ENCODE data around the gene SH3YL1. TPM values are rescaled to one million over a fixed set of nuclear protein-coding genes. Genes with fewer than 3 reads are reported as not detected.

The SH3YL1 gene
- polyA plus RNA-seq, 4 donors = 75.5 to 133 (median 107) TPM

DNA sequence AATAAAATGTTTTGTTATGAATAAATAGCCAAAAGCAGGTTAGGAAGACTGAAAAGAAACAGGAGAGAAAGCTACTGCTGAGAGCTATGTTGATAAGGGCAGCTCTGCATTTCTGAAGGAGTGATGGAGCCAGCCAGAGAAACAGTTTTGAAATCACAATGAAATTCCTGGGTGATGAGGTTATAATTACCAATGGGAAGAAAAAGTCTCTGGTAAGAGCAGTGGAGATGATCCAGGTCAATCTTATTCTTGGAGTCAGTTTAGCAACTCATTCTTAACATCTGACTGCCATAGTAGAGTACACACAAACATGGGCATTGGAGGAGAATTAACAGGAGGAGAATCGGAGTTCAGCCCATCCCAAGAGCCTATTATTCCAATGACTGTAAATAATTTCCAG, 21.7 kb upstream of the SH3YL1 start:
- FAIRE-seq (no peak), DNase-seq (no peak)
- WGBS, 3 donors = 29 to 56% (median 30%) methylated on average over 1 of the region's 1 CpG
- no peak overlapping the region for H3K4me3 ChIP-seq (ENCODE audit: low read depth in 1 of 3, low read length in 3 of 3)
- no peak overlapping the region for H3K27ac ChIP-seq (ENCODE audit: low read depth in 1 of 3, low read length in 2 of 3)
- no peaks in the 10 kb centered on the region for H3K9me3 ChIP-seq (ENCODE audit: control insufficient read depth in 2 of 2, insufficient read depth in 1 of 2, low read depth in 1 of 2, low read length in 1 of 2)
- peaks cover 3 to 20% (median 3%) of the 10 kb centered on the region in 3 donors for H3K36me3 ChIP-seq (ENCODE audit: control insufficient read depth in 3 of 3, insufficient read depth in 2 of 3, low read depth in 1 of 3, low read length in 3 of 3)
- H3K4me1 ChIP-seq (ENCODE audit: control insufficient read depth in 3 of 3, insufficient read depth in 2 of 3, low read depth in 1 of 3, low read length in 2 of 3) = peaks cover 2 to 26% (median 3%) of the 10 kb centered on the region in 3 donors
- peaks cover 0 to 19% (median 7%) of the 10 kb centered on the region in 3 donors for H3K27me3 ChIP-seq (ENCODE audit: control insufficient read depth in 3 of 3, insufficient read depth in 3 of 3, low read length in 3 of 3)

DNA sequence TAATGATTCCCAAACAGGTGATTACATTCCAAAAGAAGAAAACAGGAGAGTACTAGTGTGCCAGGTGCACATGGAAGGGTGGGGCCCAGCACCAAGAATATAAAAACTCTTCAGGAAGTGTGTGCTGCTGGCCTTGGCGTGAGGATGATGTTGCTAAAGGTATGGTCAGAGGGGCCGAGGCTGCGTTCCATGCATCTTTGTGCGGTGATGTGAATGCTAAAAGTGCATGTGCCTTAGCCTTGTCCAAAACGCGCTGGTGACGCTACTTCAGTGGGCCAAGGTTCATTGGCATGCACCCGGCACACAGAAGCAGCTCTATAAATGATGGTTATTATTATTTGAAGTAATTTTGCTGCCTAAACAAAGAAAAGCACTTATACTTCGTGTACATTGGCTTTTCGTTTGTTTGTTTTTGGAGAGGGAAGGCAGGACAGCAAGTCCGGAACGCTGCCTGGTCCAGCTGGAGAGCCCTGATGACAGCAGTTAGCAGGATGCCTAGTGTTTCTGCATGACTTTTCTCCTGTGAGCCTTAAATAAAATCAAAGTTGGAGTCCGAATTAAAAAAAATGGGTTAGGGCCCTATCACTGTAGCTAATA, 21.2 kb upstream of the SH3YL1 start:
- Histone ChIP-seq H3K27ac (ENCODE audit: low read depth in 1 of 3, low read length in 2 of 3) (no peak overlapping the region), H3K36me3 (ENCODE audit: control insufficient read depth in 3 of 3, insufficient read depth in 2 of 3, low read depth in 1 of 3, low read length in 3 of 3) (peaks cover 3 to 21% (median 3%) of the 10 kb centered on the region in 3 donors), H3K9me3 (ENCODE audit: control insufficient read depth in 2 of 2, insufficient read depth in 1 of 2, low read depth in 1 of 2, low read length in 1 of 2) (no peaks in the 10 kb centered on the region), H3K4me1 (ENCODE audit: control insufficient read depth in 3 of 3, insufficient read depth in 2 of 3, low read depth in 1 of 3, low read length in 2 of 3) (peaks cover 2 to 26% (median 3%) of the 10 kb centered on the region in 3 donors), H3K4me3 (ENCODE audit: low read depth in 1 of 3, low read length in 3 of 3) (no peak overlapping the region), H3K27me3 (ENCODE audit: control insufficient read depth in 3 of 3, insufficient read depth in 3 of 3, low read length in 3 of 3) (peaks cover 0 to 17% (median 7%) of the 10 kb centered on the region in 3 donors)
- DNase-seq (no peak), FAIRE-seq (no peak)
- WGBS, 3 donors = 39 to 57% (median 50%) methylated on average over 13 of the region's 13 CpGs

DNA sequence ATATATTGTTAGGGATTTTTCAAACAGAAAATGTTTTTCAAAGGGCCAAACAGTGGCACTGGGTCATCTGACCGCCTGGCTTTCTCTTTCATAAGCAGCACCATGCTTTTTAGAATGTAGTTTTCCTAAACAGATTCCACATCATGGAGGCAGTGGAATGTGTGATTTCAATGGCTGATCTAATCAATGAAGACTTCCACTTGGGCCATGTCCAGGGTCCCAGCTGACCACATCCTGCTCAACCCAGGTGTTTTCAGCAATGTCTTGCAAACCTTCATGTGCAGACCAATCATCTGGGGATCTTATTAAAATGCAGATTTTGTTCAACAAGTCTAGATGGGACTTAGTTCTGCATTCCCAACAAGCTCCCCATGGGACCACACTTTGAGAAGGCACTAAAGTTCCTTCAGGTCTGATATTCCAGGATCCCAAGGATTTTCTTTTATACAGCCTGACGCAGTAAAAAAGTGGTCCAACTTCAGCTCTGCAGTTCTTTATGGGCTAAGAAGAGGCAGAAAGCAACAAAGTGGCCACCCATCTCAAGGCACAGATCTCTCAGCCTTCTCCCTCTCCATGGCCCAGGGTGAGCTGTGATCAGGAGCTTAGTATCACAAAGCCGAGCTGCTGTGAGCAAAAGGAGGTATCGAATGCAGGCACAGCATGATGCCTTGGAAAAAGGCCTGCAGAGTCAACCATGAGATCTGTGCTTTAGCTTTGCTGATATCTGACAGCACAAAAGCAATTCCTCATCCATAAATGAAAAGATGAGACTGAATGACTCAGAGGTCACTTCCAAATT, 20.4 kb upstream of the SH3YL1 start:
- no peak overlapping the region for H3K27ac ChIP-seq (ENCODE audit: low read depth in 1 of 3, low read length in 2 of 3)
- H3K9me3 ChIP-seq (ENCODE audit: control insufficient read depth in 2 of 2, insufficient read depth in 1 of 2, low read depth in 1 of 2, low read length in 1 of 2) = no peaks in the 10 kb centered on the region
- H3K4me3 ChIP-seq (ENCODE audit: low read depth in 1 of 3, low read length in 3 of 3) = no peak overlapping the region
- DNase-seq (no peak), FAIRE-seq (no peak)
- H3K4me1 ChIP-seq (ENCODE audit: control insufficient read depth in 3 of 3, insufficient read depth in 2 of 3, low read depth in 1 of 3, low read length in 2 of 3) = peaks cover 2 to 25% (median 3%) of the 10 kb centered on the region in 3 donors
- 90 to 96% (median 91%) methylated on average over 4 of the region's 4 CpGs for WGBS, 3 donors
- peaks cover 0 to 9% (median 4%) of the 10 kb centered on the region in 3 donors for H3K27me3 ChIP-seq (ENCODE audit: control insufficient read depth in 3 of 3, insufficient read depth in 3 of 3, low read length in 3 of 3)
- H3K36me3 ChIP-seq (ENCODE audit: control insufficient read depth in 3 of 3, insufficient read depth in 2 of 3, low read depth in 1 of 3, low read length in 3 of 3) = peaks cover 3 to 23% (median 3%) of the 10 kb centered on the region in 3 donors

DNA sequence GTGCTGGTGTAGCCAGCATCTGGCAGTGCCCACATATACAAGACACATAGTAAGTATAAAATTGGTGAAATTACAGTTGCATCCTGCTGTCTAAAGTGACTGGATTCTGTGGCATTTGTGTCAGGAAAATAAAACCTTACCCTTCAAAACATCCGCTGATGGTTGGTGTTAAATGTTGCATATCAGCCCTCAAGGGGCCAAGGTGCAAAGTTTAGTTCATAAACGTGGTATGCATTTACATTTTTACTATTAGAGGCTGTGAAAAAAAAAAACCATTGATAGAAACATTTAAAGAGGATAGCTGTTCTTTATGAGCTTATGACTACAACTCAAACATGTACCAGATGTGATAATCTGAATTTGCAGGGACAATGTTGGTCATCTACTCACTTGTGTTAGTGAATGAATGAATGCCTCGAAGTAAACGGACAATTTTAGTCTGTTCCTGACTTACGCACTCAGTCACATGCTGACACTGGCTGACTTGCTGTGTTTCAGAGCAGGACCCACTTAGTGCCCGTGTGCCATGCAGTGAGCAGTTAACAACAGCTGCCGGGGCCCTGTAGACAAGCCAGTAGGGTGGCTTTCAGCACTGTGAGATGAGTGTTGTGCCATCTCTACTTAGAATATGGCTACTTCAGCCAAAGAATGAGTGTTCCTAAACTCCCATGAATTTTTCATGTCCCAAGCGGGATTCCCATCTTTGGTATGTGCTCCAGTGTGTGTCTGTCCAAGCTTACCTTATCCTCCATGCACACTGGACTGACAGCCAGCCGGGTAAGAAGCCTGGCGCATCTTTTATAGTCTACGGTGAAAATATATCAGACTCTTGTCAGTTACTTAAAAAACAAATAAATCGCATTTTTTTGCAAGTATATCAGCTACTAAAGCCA, 18.8 kb upstream of the SH3YL1 start:
- Histone ChIP-seq H3K27me3 (ENCODE audit: control insufficient read depth in 3 of 3, insufficient read depth in 3 of 3, low read length in 3 of 3) (peaks cover 0 to 6% (median 3%) of the 10 kb centered on the region in 3 donors), H3K36me3 (ENCODE audit: control insufficient read depth in 3 of 3, insufficient read depth in 2 of 3, low read depth in 1 of 3, low read length in 3 of 3) (peaks cover 6 to 27% (median 6%) of the 10 kb centered on the region in 3 donors), H3K9me3 (ENCODE audit: control insufficient read depth in 2 of 2, insufficient read depth in 1 of 2, low read depth in 1 of 2, low read length in 1 of 2) (no peaks in the 10 kb centered on the region), H3K4me1 (ENCODE audit: control insufficient read depth in 3 of 3, insufficient read depth in 2 of 3, low read depth in 1 of 3, low read length in 2 of 3) (peaks cover 2 to 23% (median 3%) of the 10 kb centered on the region in 3 donors), H3K4me3 (ENCODE audit: low read depth in 1 of 3, low read length in 3 of 3) (no peak overlapping the region), H3K27ac (ENCODE audit: low read depth in 1 of 3, low read length in 2 of 3) (peak overlapping the region in 1 of 3 donors; percentile 29)
- FAIRE-seq = no peak
- 77 to 88% (median 84%) methylated on average over 12 of the region's 12 CpGs for WGBS, 3 donors
- DNase-seq = peak in 1 of 2 donors; percentile 78

DNA sequence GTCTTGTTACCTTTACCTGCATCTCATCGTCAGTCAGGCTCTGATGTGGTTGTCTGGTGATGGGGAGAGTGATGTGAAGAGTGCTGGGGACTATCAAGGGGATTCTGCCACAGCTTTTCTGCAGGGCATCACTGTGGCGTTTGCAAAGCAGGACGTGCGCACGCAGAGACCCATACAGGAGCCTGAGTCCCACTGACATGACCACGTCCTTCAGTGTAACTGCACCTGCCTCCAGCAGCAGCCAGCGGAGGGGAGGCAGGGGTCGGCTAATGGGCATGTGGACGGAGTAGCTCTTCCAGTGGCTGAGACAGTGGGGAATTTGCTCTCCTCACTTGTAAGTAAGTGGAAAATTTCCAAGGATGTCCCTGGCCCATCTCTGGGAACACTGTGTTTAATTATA, 17.5 kb upstream of the SH3YL1 start:
- no peak overlapping the region for H3K4me3 ChIP-seq (ENCODE audit: low read depth in 1 of 3, low read length in 3 of 3)
- peaks cover 0 to 18% (median 2%) of the 10 kb centered on the region in 3 donors for H3K4me1 ChIP-seq (ENCODE audit: control insufficient read depth in 3 of 3, insufficient read depth in 2 of 3, low read depth in 1 of 3, low read length in 2 of 3)
- no peaks in the 10 kb centered on the region for H3K9me3 ChIP-seq (ENCODE audit: control insufficient read depth in 2 of 2, insufficient read depth in 1 of 2, low read depth in 1 of 2, low read length in 1 of 2)
- H3K27ac ChIP-seq (ENCODE audit: low read depth in 1 of 3, low read length in 2 of 3) = no peak overlapping the region
- DNase-seq (no peak), FAIRE-seq (no peak)
- WGBS, 3 donors = 93 to 97% (median 93%) methylated on average over 9 of the region's 9 CpGs
- H3K27me3 ChIP-seq (ENCODE audit: control insufficient read depth in 3 of 3, insufficient read depth in 3 of 3, low read length in 3 of 3) = no peaks in the 10 kb centered on the region
- peaks cover 9 to 36% (median 11%) of the 10 kb centered on the region in 3 donors for H3K36me3 ChIP-seq (ENCODE audit: control insufficient read depth in 3 of 3, insufficient read depth in 2 of 3, low read depth in 1 of 3, low read length in 3 of 3)

DNA sequence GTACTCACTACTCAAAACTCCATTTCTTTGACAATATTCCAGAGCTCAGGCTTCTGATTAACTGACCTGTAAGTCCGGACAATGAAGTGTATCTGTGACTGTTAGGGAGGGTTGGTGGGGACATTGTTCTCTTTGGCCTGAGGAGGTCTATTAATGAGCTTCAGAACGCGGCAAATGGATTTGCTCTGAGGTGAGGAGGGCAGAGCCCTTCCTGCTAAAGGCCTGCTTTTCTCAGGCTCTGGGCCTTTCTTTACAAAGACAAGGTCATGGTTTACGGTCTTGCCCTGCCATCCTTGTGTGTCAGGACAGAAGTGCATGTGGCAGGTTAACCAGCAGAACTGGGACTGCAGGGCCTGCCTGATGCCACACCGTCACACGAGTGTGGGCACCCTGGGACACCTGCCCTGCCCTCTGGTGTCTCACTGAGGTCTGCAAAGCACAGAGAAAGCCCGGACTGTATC, 16.8 kb upstream of the SH3YL1 start:
- H3K36me3 ChIP-seq (ENCODE audit: control insufficient read depth in 3 of 3, insufficient read depth in 2 of 3, low read depth in 1 of 3, low read length in 3 of 3) = peaks cover 9 to 42% (median 16%) of the 10 kb centered on the region in 3 donors
- 76 to 86% (median 82%) methylated on average over 7 of the region's 7 CpGs for WGBS, 3 donors

DNA sequence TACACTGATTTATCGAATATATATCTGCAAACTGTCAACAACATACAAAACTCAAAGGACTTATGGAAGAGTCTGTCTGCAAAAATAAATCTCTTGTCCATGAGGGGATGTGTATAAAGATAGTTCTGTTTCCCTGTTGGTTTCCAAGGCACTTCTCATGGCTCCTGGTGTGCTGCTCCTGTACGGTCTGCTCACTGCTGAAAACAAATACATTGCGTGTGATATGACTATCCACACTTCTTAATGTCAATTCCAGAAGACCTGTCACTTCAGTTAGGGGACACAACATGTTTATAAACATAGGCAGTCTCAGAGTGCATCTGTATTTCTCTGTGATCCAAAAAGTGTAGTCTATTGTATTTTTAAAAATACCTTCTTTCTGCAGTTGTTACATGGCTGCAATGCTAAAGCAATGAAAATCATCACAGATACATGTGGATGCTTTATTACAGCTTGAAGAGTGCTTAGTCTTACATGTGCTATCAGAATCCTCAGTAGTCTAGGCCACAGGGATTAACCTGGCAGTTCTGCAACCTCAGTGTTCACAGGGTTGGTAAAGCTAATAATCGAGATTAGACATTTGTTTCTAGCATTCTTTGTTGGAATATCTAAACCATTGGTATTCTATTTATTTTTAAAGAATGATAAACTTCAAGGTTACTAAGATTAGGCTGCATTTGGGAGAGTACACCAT, 16.3 kb upstream of the SH3YL1 start:
- no peak overlapping the region for H3K4me3 ChIP-seq (ENCODE audit: low read depth in 1 of 3, low read length in 3 of 3)
- peaks cover 9 to 41% (median 16%) of the 10 kb centered on the region in 3 donors for H3K36me3 ChIP-seq (ENCODE audit: control insufficient read depth in 3 of 3, insufficient read depth in 2 of 3, low read depth in 1 of 3, low read length in 3 of 3)

More for the DNA sequence above, 16.8 kb upstream of the SH3YL1 start:
- Histone ChIP-seq H3K27ac (ENCODE audit: low read depth in 1 of 3, low read length in 2 of 3) (no peak overlapping the region), H3K27me3 (ENCODE audit: control insufficient read depth in 3 of 3, insufficient read depth in 3 of 3, low read length in 3 of 3) (no peaks in the 10 kb centered on the region), H3K4me3 (ENCODE audit: low read depth in 1 of 3, low read length in 3 of 3) (no peak overlapping the region), H3K9me3 (ENCODE audit: control insufficient read depth in 2 of 2, insufficient read depth in 1 of 2, low read depth in 1 of 2, low read length in 1 of 2) (no peaks in the 10 kb centered on the region), H3K4me1 (ENCODE audit: control insufficient read depth in 3 of 3, insufficient read depth in 2 of 3, low read depth in 1 of 3, low read length in 2 of 3) (peaks cover 0 to 14% (median under 1%) of the 10 kb centered on the region in 3 donors)
- DNase-seq = no peak
- no peak for FAIRE-seq

More for the DNA sequence above, 16.3 kb upstream of the SH3YL1 start:
- FAIRE-seq (no peak), DNase-seq (no peak)
- Histone ChIP-seq H3K4me1 (ENCODE audit: control insufficient read depth in 3 of 3, insufficient read depth in 2 of 3, low read depth in 1 of 3, low read length in 2 of 3) (peaks cover 0 to 10% (median 0%) of the 10 kb centered on the region in 3 donors), H3K27ac (ENCODE audit: low read depth in 1 of 3, low read length in 2 of 3) (no peak overlapping the region), H3K27me3 (ENCODE audit: control insufficient read depth in 3 of 3, insufficient read depth in 3 of 3, low read length in 3 of 3) (no peaks in the 10 kb centered on the region), H3K9me3 (ENCODE audit: control insufficient read depth in 2 of 2, insufficient read depth in 1 of 2, low read depth in 1 of 2, low read length in 1 of 2) (no peaks in the 10 kb centered on the region)
- WGBS, 3 donors = 80 to 84% (median 80%) methylated on average over 4 of the region's 4 CpGs
